SH-SY5Y (cell line): ENCODE results near the gene MORC3.
A peak's percentile ranks its signal among the peaks of the same experiment; 100 is the strongest.

Experiments used
- GATA2 ChIP-seq: IDR thresholded peaks from 2 replicates; pipeline ENCODE4 v1.6.1; 2011; ENCODE audit warnings: mild to moderate bottlenecking, low read depth, low read length
- GATA3 ChIP-seq: IDR thresholded peaks from 2 replicates; pipeline ENCODE4 v1.6.1; 2011; ENCODE audit warnings: low read depth, mild to moderate bottlenecking, low read length, moderate library complexity

MORC3 gene

GRCh38 chr21:36400719-36401118 lies 80.7 kb downstream of the MORC3 start:
- TF ChIP-seq GATA3 (no peak), GATA2 (no peak)

- no peak for TF ChIP-seq GATA2
- no peak for TF ChIP-seq GATA3
Measured at GRCh38 chr21:36402339-36402738, 82.3 kb downstream of the MORC3 start.

GRCh38 chr21:36403713-36404112 lies 83.7 kb downstream of the MORC3 start:
- TF ChIP-seq GATA2 (no peak), GATA3 (no peak)

GRCh38 chr21:36408568-36408967 lies 88.6 kb downstream of the MORC3 start:
- no peak for TF ChIP-seq GATA3
- no peak for TF ChIP-seq GATA2

- TF ChIP-seq GATA2 (no peak), GATA3 (no peak)
Measured at GRCh38 chr21:36411301-36411700, 91.3 kb downstream of the MORC3 start.

GRCh38 chr21:36412916-36413315 lies 92.9 kb downstream of the MORC3 start:
- TF ChIP-seq GATA3 (no peak), GATA2 (no peak)

GRCh38 chr21:36415375-36415774 lies 95.4 kb downstream of the MORC3 start:
- TF ChIP-seq GATA3 (no peak), GATA2 (no peak)

- TF ChIP-seq GATA2 (no peak), GATA3 (no peak)
Measured at GRCh38 chr21:36419241-36419640, 99.2 kb downstream of the MORC3 start.

- TF ChIP-seq GATA2 = no peak
- no peak for TF ChIP-seq GATA3
Measured at GRCh38 chr21:36419996-36420395, 100.0 kb downstream of the MORC3 start.

- TF ChIP-seq GATA3 = no peak
- no peak for TF ChIP-seq GATA2
Measured at GRCh38 chr21:36420571-36421339, 100.8 kb downstream of the MORC3 start.

- TF ChIP-seq GATA2 (peak; percentile 81), GATA3 (no peak)
Measured at GRCh38 chr21:36422279-36423098, 102.5 kb downstream of the MORC3 start.

GRCh38 chr21:36423771-36424433 lies 103.9 kb downstream of the MORC3 start:
- no peak for TF ChIP-seq GATA2
- no peak for TF ChIP-seq GATA3

- TF ChIP-seq GATA2 (no peak), GATA3 (no peak)
Measured at GRCh38 chr21:36424592-36424991, 104.6 kb downstream of the MORC3 start.

- TF ChIP-seq GATA3 = no peak
- no peak for TF ChIP-seq GATA2
Measured at GRCh38 chr21:36425286-36425685, 105.3 kb downstream of the MORC3 start.
